GM21447 (cell line): Measurements from ENCODE around the gene UBE2I.
"Not testable (repeated sequence)": the region's sequence is repeated elsewhere in the genome, so short reads cannot be mapped to it uniquely, and the experiment has no call there.

Source experiments
- ATAC-seq: cut with Tn5 transposase; IDR thresholded peaks from one replicate; pipeline ENCODE4 v1.9.1; 2021; ENCODE audit not compliant: unreplicated experiment

UBE2I gene

DNA sequence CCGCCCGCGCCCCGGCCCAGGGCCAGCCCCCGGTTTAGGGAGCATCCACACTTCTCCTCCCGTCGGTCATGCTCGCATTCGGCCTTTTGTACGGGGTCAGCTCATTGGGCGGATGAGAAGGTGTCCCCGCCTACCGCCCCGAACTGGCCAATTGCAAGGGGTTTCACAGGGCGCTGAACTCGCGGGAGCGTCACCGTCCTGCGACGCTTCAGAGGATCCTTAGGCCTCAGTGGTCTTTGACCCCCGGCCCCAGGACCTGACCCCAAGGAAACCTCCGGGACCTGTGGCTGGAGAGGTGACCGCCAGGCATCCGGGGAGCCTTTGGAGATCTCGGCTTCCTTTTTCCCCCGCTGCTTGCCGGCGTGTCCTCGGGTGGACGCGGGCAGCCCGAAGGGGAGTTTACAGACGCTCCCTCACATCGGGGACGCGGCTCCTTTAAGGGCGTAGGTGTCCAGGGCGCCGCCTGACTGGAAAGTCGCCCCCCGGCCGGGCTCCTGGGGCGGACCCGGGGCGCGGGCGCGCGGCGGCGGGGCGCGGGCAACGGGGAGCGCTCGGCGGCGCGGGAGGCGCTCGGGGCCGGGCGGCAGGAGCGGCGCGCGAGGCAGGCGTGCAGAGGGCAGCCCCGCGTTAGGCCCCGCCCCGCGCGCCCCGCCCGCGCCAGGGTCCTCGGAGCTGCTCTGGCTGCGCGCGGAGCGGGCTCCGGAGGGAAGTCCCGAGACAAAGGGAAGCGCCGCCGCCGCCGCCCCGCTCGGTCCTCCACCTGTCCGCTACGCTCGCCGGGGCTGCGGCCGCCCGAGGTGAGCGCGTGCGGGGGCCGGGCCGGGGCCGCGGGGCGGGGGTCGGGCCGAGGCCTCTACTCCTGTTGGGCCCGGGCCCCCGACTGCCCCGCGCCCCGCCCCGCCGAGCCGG is at the start of gene UBE2I:
Gene UBE2I (plus strand): TSS at position 660 of the 909 bp plus-strand sequence. CDS start 4,395 bp downstream, outside the sequence.
- ATAC-seq: peak; percentile 56

- no peak for ATAC-seq
Measured at GRCh38 chr16:1259760-1260068, 49.7 kb upstream of the UBE2I start.

- ATAC-seq: no peak
Measured at GRCh38 chr16:1260101-1260680, 49.2 kb upstream of the UBE2I start.

- no peak for ATAC-seq
Measured at GRCh38 chr16:1261131-1261892, 48.1 kb upstream of the UBE2I start.

DNA sequence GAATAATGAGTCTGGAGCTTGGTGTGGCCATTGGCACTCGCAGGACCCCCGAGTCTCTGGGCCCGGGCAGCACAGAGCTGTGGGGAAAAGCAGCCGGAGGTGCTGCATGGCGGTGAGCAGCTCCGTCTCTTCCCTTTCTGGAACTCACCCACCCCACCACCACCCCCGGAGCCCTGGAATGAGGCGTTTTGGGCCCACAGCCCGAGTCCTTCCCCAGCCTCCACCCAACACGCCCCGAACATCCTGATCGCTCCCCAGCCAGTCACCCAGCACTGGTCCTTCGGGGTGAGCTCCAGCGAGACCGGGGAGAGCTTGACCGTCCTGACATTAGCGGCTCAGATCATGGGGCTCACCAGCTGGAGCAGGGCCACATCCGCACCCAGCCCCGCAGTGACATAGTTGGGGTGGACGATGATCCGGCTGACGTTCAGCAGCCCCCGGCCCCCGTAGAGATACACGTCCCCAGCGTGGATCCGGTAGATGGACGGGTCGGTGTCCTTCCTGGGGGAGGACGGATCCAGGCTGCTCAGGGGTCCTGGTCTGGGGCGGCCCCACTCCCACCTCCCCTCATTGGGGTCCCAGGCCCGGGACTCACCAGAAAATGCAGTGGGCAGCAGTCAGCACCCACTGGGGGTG is 47.1 kb upstream of the UBE2I start:
- ATAC-seq: no peak

GRCh38 chr16:1262846-1263221 is 46.6 kb upstream of the UBE2I start:
- ATAC-seq: no peak

- ATAC-seq: no peak
Measured at GRCh38 chr16:1263591-1264344, 45.7 kb upstream of the UBE2I start.

DNA sequence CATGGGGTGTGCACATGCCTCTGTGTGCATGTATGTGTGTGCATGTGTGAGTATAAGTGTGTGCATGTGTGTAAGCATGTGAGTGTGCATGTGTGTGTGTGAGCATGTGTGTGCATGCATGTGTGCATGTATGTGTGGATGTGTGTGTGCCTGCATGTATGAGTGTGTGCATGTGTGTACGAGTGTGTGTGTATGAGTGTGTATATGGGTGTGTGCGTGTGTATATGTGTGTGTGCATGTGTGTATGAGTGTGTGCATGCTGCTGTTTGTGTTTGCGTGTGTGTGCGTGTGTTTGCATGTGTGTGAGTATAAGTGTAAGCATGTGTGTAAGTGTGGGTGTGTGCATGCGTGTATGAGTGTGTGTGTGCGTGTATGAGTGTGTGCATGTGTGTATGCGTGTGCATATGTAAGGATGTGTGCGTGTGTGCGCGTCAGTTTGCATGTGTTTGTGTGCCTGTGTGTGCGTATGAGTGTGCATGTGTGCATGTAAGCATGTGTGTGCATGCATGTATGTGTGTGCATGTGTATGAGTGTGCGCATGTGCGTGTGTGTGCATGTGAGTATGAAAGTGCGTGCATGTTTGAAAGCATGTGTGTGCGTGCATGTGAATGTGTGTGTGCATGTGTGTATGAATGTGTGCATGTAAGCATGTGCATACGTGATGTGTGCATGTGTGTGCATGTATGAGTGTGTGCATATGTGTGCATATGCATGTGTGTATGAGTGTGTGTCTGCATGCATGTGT is 44.9 kb upstream of the UBE2I start:
- ATAC-seq: no peak

GRCh38 chr16:1265090-1265630 is 44.3 kb upstream of the UBE2I start:
- ATAC-seq: no peak

- ATAC-seq: no peak
Measured at GRCh38 chr16:1265826-1266225, 43.6 kb upstream of the UBE2I start.

DNA sequence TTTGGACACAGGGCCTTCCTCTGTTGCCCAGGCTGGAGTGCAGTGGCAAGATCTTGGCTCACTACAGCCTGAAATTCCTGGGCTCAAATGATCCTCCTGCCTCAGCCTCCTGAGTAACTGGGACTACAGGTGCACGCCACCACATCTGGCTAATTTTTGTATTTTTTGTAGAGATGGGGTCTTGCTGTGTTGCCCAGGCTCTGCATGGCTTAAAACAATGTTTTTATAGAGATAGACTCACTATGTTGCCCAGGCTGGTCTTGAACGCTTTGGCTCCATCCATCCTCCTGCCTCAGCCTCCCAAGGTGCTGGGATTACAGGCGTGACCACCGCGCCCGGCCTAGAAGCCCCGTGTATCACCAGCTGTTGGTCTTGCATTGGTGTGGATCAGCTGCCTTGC is 40.0 kb upstream of the UBE2I start:
- ATAC-seq: not testable (repeated sequence)

DNA sequence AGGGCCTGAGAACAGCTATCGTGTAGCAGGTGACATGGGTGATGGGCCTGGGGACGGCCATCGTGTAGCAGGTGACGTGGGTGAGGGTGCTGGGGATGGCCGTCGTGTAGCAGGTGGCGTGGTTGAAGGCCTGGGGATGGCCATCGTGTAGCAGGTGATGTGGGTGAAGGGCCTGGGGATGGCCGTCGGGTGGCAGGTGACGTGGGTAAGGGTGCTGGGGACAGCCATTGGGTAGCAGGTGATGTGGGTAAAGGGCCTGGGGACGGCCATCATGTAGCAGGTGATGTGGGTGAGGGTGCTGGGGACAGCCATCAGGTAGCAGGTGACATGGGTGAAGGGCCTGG is 38.1 kb upstream of the UBE2I start:
- ATAC-seq: no peak

GRCh38 chr16:1271724-1272413 is 37.6 kb upstream of the UBE2I start:
- not testable (repeated sequence) for ATAC-seq

GRCh38 chr16:1272453-1273198 is 36.8 kb upstream of the UBE2I start:
- ATAC-seq: no peak

DNA sequence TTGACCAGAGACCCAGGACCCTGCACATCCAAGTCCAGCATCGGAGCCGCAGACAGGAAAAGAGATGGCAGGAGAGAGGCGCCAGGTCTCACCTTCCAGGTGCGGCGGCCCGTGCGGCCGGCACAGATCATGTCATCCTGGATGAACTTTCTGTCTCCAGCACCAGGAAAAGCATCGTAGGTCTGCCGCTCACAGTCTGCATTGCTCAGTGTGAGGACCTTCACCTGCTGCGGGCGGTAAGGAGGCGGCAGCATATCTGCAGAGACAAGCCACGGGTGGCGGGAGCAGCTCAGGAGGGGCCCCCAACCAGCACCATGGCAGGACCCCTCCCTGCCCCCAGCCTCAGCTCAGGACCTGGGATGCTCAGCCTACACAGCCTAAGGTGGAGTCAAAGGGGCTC is 35.6 kb upstream of the UBE2I start:
- ATAC-seq: no peak

DNA sequence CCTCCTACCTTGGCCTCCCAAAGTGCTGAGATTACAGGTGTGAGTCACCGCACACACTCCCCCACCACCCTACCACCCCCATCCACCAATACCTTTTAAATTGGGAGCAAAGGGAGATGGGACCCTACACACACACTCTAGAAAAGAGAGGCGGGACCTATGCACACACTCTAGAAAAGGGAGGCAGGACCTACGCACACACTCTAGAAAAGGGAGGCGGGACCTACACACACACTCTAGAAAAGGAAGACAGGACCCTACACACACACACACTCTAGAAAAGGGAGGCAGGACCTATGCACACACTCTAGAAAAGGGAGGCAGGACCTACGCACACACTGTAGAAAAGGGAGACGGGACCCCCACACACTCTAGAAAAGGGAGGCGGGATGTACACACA is 34.7 kb upstream of the UBE2I start:
- no peak for ATAC-seq

GRCh38 chr16:1275791-1276579 is 33.5 kb upstream of the UBE2I start:
- ATAC-seq: no peak

DNA sequence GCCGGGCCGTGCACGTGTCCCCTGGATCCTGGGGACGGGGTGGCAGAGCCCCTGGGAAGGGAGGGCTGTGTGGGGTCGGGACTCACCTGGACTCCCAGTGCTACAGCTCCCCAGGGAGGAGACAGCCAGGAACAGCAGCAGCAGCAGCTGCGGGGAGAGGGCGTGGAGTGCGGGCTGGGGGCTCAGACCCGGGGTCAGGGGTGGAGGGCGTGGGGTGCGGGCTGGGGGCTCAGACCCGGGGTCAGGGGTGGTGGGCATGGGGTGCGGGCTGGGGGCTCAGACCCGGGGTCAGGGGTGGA is 32.9 kb upstream of the UBE2I start:
- no peak for ATAC-seq
